HG03280 (cell line): ENCODE data around the gene ETV1.
"Not testable (repeated sequence)": the region's sequence is repeated elsewhere in the genome, so short reads cannot be mapped to it uniquely, and the experiment has no call there.

Experiments
- ATAC-seq: cut with Tn5 transposase; IDR thresholded peaks from one replicate; pipeline ENCODE4 v1.9.1; 2021; ENCODE audit warnings: mild to moderate bottlenecking, moderate library complexity; ENCODE audit not compliant: unreplicated experiment

Gene ETV1

GRCh38 chr7:13933536-13933935, 55.9 kb downstream of the ETV1 start:
- no peak for ATAC-seq

GRCh38 chr7:13933091-13933490, 56.4 kb downstream of the ETV1 start:
- ATAC-seq = no peak

- no peak for ATAC-seq
Observed at GRCh38 chr7:13932131-13932530, 57.3 kb downstream of the ETV1 start.

GRCh38 chr7:13921062-13921461, 68.4 kb downstream of the ETV1 start:
- no peak for ATAC-seq

- ATAC-seq = no peak
Observed at GRCh38 chr7:13920053-13920697, 69.3 kb downstream of the ETV1 start.

- ATAC-seq = not testable (repeated sequence)
Observed at GRCh38 chr7:13918333-13918732, 71.1 kb downstream of the ETV1 start.

GRCh38 chr7:13917103-13917502, 72.4 kb downstream of the ETV1 start:
- ATAC-seq = not testable (repeated sequence)

GRCh38 chr7:13915891-13916290, 73.6 kb downstream of the ETV1 start:
- no peak for ATAC-seq

GRCh38 chr7:13912715-13913278, 76.7 kb downstream of the ETV1 start:
- no peak for ATAC-seq

- ATAC-seq = no peak
Observed at GRCh38 chr7:13911909-13912308, 77.6 kb downstream of the ETV1 start.

- ATAC-seq = no peak
Observed at GRCh38 chr7:13910805-13911551, 78.5 kb downstream of the ETV1 start.

- ATAC-seq = no peak
Observed at GRCh38 chr7:13908667-13909397, 80.6 kb downstream of the ETV1 start.

- ATAC-seq = no peak
Observed at GRCh38 chr7:13907831-13908230, 81.6 kb downstream of the ETV1 start.

- no peak for ATAC-seq
Observed at GRCh38 chr7:13904689-13905088, 84.8 kb downstream of the ETV1 start.

- ATAC-seq = no peak
Observed at GRCh38 chr7:13904007-13904406, 85.5 kb downstream of the ETV1 start.

GRCh38 chr7:13901577-13901976, 87.9 kb downstream of the ETV1 start:
- no peak for ATAC-seq

GRCh38 chr7:13898957-13899670, 90.4 kb downstream of the ETV1 start:
- ATAC-seq = no peak

- no peak for ATAC-seq
Observed at GRCh38 chr7:13897819-13898218, 91.6 kb downstream of the ETV1 start.

GRCh38 chr7:13894954-13895353, 94.5 kb downstream of the ETV1 start:
- ATAC-seq = no peak

- ATAC-seq = no peak
Observed at GRCh38 chr7:13894377-13894776, 95.1 kb downstream of the ETV1 start.

- no peak for ATAC-seq
Observed at GRCh38 chr7:13890793-13891192, 98.7 kb downstream of the ETV1 start.
